ENCODE data around the gene LRP1B.

Gene LRP1B

GRCh38 chr2:141931797-141932196, 199.0 kb downstream of the LRP1B start:
- no peak overlapping the region for H2BK15ac ChIP-seq (replicated peaks; ENCODE audit: low read depth)
- no peak overlapping the region for H4K5ac ChIP-seq (ENCODE audit: low read length)
- H3K9ac ChIP-seq (ENCODE audit: low read length) = no peak overlapping the region
- H3K18ac ChIP-seq (ENCODE audit: low read length) = no peak overlapping the region
- no peak overlapping the region for H4K8ac ChIP-seq (ENCODE audit: low read depth, low read length)
- H2BK5ac ChIP-seq (ENCODE audit: low read length) = no peak overlapping the region
- DNase-seq = peak; percentile 80
- no peak overlapping the region for H3K23ac ChIP-seq (ENCODE audit: low read length)
- H3K79me2 ChIP-seq (ENCODE audit: control insufficient read depth, insufficient read depth, low read length) = no peaks in the 10 kb centered on the region
- no peak overlapping the region for H3K56ac ChIP-seq (ENCODE audit: low read length)
- no peaks in the 10 kb centered on the region for H3K36me3 ChIP-seq (ENCODE audit: control insufficient read depth, insufficient read depth, low read length)
- H2BK120ac ChIP-seq (ENCODE audit: low read depth, low read length) = no peak overlapping the region
- H2AK5ac ChIP-seq (ENCODE audit: low read length) = no peak overlapping the region
- H3K4ac ChIP-seq (ENCODE audit: low read depth, low read length) = no peak overlapping the region
- H3K4me2 ChIP-seq (ENCODE audit: low read length) = no peak overlapping the region
- no peaks in the 10 kb centered on the region for H3K79me1 ChIP-seq (ENCODE audit: low read length)
- no peak overlapping the region for H3K27ac ChIP-seq (ENCODE audit: low read depth, low read length)
- no CpG with 5 or more reads among the region's 3 CpGs for WGBS (ENCODE audit: extremely low coverage, insufficient coverage, low lambda C conversion rate)
- H3K4me1 ChIP-seq (ENCODE audit: control insufficient read depth, low read depth, low read length) = no peaks in the 10 kb centered on the region
- H3K27me3 ChIP-seq (ENCODE audit: insufficient read depth, low read length, poor library complexity) = no peaks in the 10 kb centered on the region
- no peak overlapping the region for H3K4me3 ChIP-seq (ENCODE audit: low read length)

GRCh38 chr2:141930803-141931202, 200.0 kb downstream of the LRP1B start:
- no peaks in the 10 kb centered on the region for H3K4me1 ChIP-seq (ENCODE audit: control insufficient read depth, low read depth, low read length)
- H3K4me3 ChIP-seq (ENCODE audit: low read length) = no peak overlapping the region
- no peaks in the 10 kb centered on the region for H3K36me3 ChIP-seq (ENCODE audit: control insufficient read depth, insufficient read depth, low read length)
- no peak overlapping the region for H2AK5ac ChIP-seq (ENCODE audit: low read length)
- H2BK120ac ChIP-seq (ENCODE audit: low read depth, low read length) = no peak overlapping the region
- H3K4me2 ChIP-seq (ENCODE audit: low read length) = no peak overlapping the region
- no peak overlapping the region for H3K56ac ChIP-seq (ENCODE audit: low read length)
- no peak overlapping the region for H3K4ac ChIP-seq (ENCODE audit: low read depth, low read length)
- no peaks in the 10 kb centered on the region for H3K79me2 ChIP-seq (ENCODE audit: control insufficient read depth, insufficient read depth, low read length)
- H2BK15ac ChIP-seq (replicated peaks; ENCODE audit: low read depth) = no peak overlapping the region
- no peak for DNase-seq
- H3K27me3 ChIP-seq (ENCODE audit: insufficient read depth, low read length, poor library complexity) = no peaks in the 10 kb centered on the region
- no peak overlapping the region for H2BK5ac ChIP-seq (ENCODE audit: low read length)
- no peak overlapping the region for H3K9ac ChIP-seq (ENCODE audit: low read length)
- no peak overlapping the region for H3K18ac ChIP-seq (ENCODE audit: low read length)
- H4K8ac ChIP-seq (ENCODE audit: low read depth, low read length) = no peak overlapping the region
- no peak overlapping the region for H3K27ac ChIP-seq (ENCODE audit: low read depth, low read length)
- no peaks in the 10 kb centered on the region for H3K79me1 ChIP-seq (ENCODE audit: low read length)
- no peak overlapping the region for H4K5ac ChIP-seq (ENCODE audit: low read length)
- H3K23ac ChIP-seq (ENCODE audit: low read length) = no peak overlapping the region

GRCh38 chr2:141929331-141930252, 201.2 kb downstream of the LRP1B start:
- no peak overlapping the region for H3K4ac ChIP-seq (ENCODE audit: low read depth, low read length)
- peak overlapping the region; percentile 28 for H4K8ac ChIP-seq (ENCODE audit: low read depth, low read length)
- H3K79me2 ChIP-seq (ENCODE audit: control insufficient read depth, insufficient read depth, low read length) = no peaks in the 10 kb centered on the region
- H3K4me2 ChIP-seq (ENCODE audit: low read length) = no peak overlapping the region
- H3K4me3 ChIP-seq (ENCODE audit: low read length) = no peak overlapping the region
- H3K27ac ChIP-seq (ENCODE audit: low read depth, low read length) = no peak overlapping the region
- no peak for DNase-seq
- H3K79me1 ChIP-seq (ENCODE audit: low read length) = no peaks in the 10 kb centered on the region
- H3K9ac ChIP-seq (ENCODE audit: low read length) = no peak overlapping the region
- H3K36me3 ChIP-seq (ENCODE audit: control insufficient read depth, insufficient read depth, low read length) = no peaks in the 10 kb centered on the region
- no CpG with 5 or more reads among the region's 8 CpGs for WGBS (ENCODE audit: extremely low coverage, insufficient coverage, low lambda C conversion rate)
- no peak overlapping the region for H3K56ac ChIP-seq (ENCODE audit: low read length)
- H2BK15ac ChIP-seq (replicated peaks; ENCODE audit: low read depth) = no peak overlapping the region
- no peak overlapping the region for H2BK5ac ChIP-seq (ENCODE audit: low read length)
- no peak overlapping the region for H2BK120ac ChIP-seq (ENCODE audit: low read depth, low read length)
- H3K18ac ChIP-seq (ENCODE audit: low read length) = no peak overlapping the region
- no peaks in the 10 kb centered on the region for H3K27me3 ChIP-seq (ENCODE audit: insufficient read depth, low read length, poor library complexity)
- H4K5ac ChIP-seq (ENCODE audit: low read length) = no peak overlapping the region
- H3K23ac ChIP-seq (ENCODE audit: low read length) = no peak overlapping the region
- no peak overlapping the region for H2AK5ac ChIP-seq (ENCODE audit: low read length)
- H3K4me1 ChIP-seq (ENCODE audit: control insufficient read depth, low read depth, low read length) = no peaks in the 10 kb centered on the region

- no peak for DNase-seq
- H2BK5ac ChIP-seq (ENCODE audit: low read length) = no peak overlapping the region
- no peak overlapping the region for H3K27ac ChIP-seq (ENCODE audit: low read depth, low read length)
- H2BK120ac ChIP-seq (ENCODE audit: low read depth, low read length) = no peak overlapping the region
- no peak overlapping the region for H3K4ac ChIP-seq (ENCODE audit: low read depth, low read length)
- H3K4me1 ChIP-seq (ENCODE audit: control insufficient read depth, low read depth, low read length) = no peaks in the 10 kb centered on the region
- no peak overlapping the region for H4K8ac ChIP-seq (ENCODE audit: low read depth, low read length)
- H3K4me3 ChIP-seq (ENCODE audit: low read length) = no peak overlapping the region
- no peak overlapping the region for H3K4me2 ChIP-seq (ENCODE audit: low read length)
- no peaks in the 10 kb centered on the region for H3K79me1 ChIP-seq (ENCODE audit: low read length)
- no peak overlapping the region for H3K18ac ChIP-seq (ENCODE audit: low read length)
- H3K36me3 ChIP-seq (ENCODE audit: control insufficient read depth, insufficient read depth, low read length) = no peaks in the 10 kb centered on the region
- no peak overlapping the region for H3K23ac ChIP-seq (ENCODE audit: low read length)
- no peak overlapping the region for H3K9ac ChIP-seq (ENCODE audit: low read length)
- no peak overlapping the region for H2AK5ac ChIP-seq (ENCODE audit: low read length)
- no peaks in the 10 kb centered on the region for H3K27me3 ChIP-seq (ENCODE audit: insufficient read depth, low read length, poor library complexity)
- no peak overlapping the region for H2BK15ac ChIP-seq (replicated peaks; ENCODE audit: low read depth)
- H3K56ac ChIP-seq (ENCODE audit: low read length) = no peak overlapping the region
- no peak overlapping the region for H4K5ac ChIP-seq (ENCODE audit: low read length)
- H3K79me2 ChIP-seq (ENCODE audit: control insufficient read depth, insufficient read depth, low read length) = no peaks in the 10 kb centered on the region
These were observed 202.3 kb downstream of the LRP1B start for GRCh38 chr2:141928476-141928875.

DNA sequence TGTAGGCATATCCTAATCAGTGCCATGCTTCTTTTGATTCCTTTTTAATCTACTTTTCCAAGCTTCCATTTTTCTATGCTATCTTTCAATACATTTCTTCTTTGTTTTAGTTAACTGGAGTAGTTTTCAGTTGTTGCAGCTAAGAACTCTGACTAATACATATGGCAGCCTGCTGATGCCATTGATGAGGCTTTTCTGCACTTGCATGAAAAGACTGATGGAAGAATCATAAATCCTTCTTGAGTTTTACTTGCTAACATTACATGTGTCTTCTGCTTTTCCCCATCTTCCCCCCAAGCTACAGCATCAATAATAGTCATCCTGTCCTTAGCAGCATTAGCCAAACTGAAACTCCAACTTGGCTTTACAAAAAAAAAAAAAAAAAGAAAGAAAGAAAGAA, 203.3 kb downstream of the LRP1B start:
- no peaks in the 10 kb centered on the region for H3K79me2 ChIP-seq (ENCODE audit: control insufficient read depth, insufficient read depth, low read length)
- H3K23ac ChIP-seq (ENCODE audit: low read length) = no peak overlapping the region
- no peak overlapping the region for H2BK15ac ChIP-seq (replicated peaks; ENCODE audit: low read depth)
- H3K4me1 ChIP-seq (ENCODE audit: control insufficient read depth, low read depth, low read length) = no peaks in the 10 kb centered on the region
- no peak overlapping the region for H4K5ac ChIP-seq (ENCODE audit: low read length)
- no peaks in the 10 kb centered on the region for H3K27me3 ChIP-seq (ENCODE audit: insufficient read depth, low read length, poor library complexity)
- H3K4me3 ChIP-seq (ENCODE audit: low read length) = no peak overlapping the region
- no peak overlapping the region for H3K9ac ChIP-seq (ENCODE audit: low read length)
- H3K27ac ChIP-seq (ENCODE audit: low read depth, low read length) = no peak overlapping the region
- no peak for DNase-seq
- no peak overlapping the region for H2BK120ac ChIP-seq (ENCODE audit: low read depth, low read length)
- H3K4me2 ChIP-seq (ENCODE audit: low read length) = no peak overlapping the region
- H2AK5ac ChIP-seq (ENCODE audit: low read length) = no peak overlapping the region
- H3K4ac ChIP-seq (ENCODE audit: low read depth, low read length) = no peak overlapping the region
- no peak overlapping the region for H4K8ac ChIP-seq (ENCODE audit: low read depth, low read length)
- H3K18ac ChIP-seq (ENCODE audit: low read length) = no peak overlapping the region
- no peak overlapping the region for H3K56ac ChIP-seq (ENCODE audit: low read length)
- no peaks in the 10 kb centered on the region for H3K36me3 ChIP-seq (ENCODE audit: control insufficient read depth, insufficient read depth, low read length)
- no peak overlapping the region for H2BK5ac ChIP-seq (ENCODE audit: low read length)
- no peaks in the 10 kb centered on the region for H3K79me1 ChIP-seq (ENCODE audit: low read length)

DNA sequence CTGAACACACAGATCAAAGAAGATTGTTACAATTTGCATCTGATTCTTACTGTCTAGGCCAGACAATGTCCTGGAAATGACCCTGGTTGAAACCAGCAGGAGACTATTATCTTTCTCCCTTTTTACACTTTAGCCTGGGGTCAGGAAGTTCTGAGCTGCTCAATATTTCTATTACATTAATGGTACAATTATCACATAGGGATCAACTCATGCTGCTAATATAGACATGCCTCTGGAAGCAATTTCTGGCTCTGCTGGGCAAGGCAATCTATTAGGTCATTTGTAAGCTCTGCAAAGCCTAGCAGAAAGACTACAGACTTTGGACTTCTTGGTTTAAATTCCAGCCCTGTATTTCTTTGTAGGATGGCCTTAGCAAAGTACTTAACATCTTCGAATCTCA, 205.3 kb downstream of the LRP1B start:
- no peak overlapping the region for H3K4me2 ChIP-seq (ENCODE audit: low read length)
- no peak overlapping the region for H4K8ac ChIP-seq (ENCODE audit: low read depth, low read length)
- H2AK5ac ChIP-seq (ENCODE audit: low read length) = no peak overlapping the region
- H3K18ac ChIP-seq (ENCODE audit: low read length) = no peak overlapping the region
- H4K5ac ChIP-seq (ENCODE audit: low read length) = no peak overlapping the region
- no peak overlapping the region for H2BK5ac ChIP-seq (ENCODE audit: low read length)
- no peak overlapping the region for H3K23ac ChIP-seq (ENCODE audit: low read length)
- WGBS (ENCODE audit: extremely low coverage, insufficient coverage, low lambda C conversion rate) = no CpG with 5 or more reads among the region's 1 CpG
- no peak overlapping the region for H2BK120ac ChIP-seq (ENCODE audit: low read depth, low read length)
- H3K4ac ChIP-seq (ENCODE audit: low read depth, low read length) = no peak overlapping the region
- DNase-seq = no peak
- no peak overlapping the region for H2BK15ac ChIP-seq (replicated peaks; ENCODE audit: low read depth)
- no peak overlapping the region for H3K56ac ChIP-seq (ENCODE audit: low read length)
- no peaks in the 10 kb centered on the region for H3K79me1 ChIP-seq (ENCODE audit: low read length)
- H3K36me3 ChIP-seq (ENCODE audit: control insufficient read depth, insufficient read depth, low read length) = no peaks in the 10 kb centered on the region
- no peaks in the 10 kb centered on the region for H3K27me3 ChIP-seq (ENCODE audit: insufficient read depth, low read length, poor library complexity)
- H3K4me3 ChIP-seq (ENCODE audit: low read length) = no peak overlapping the region
- no peak overlapping the region for H3K9ac ChIP-seq (ENCODE audit: low read length)
- no peaks in the 10 kb centered on the region for H3K4me1 ChIP-seq (ENCODE audit: control insufficient read depth, low read depth, low read length)
- H3K27ac ChIP-seq (ENCODE audit: low read depth, low read length) = no peak overlapping the region
- no peaks in the 10 kb centered on the region for H3K79me2 ChIP-seq (ENCODE audit: control insufficient read depth, insufficient read depth, low read length)
